ENCODE results near the gene ZNF283.

Gene ZNF283

DNA sequence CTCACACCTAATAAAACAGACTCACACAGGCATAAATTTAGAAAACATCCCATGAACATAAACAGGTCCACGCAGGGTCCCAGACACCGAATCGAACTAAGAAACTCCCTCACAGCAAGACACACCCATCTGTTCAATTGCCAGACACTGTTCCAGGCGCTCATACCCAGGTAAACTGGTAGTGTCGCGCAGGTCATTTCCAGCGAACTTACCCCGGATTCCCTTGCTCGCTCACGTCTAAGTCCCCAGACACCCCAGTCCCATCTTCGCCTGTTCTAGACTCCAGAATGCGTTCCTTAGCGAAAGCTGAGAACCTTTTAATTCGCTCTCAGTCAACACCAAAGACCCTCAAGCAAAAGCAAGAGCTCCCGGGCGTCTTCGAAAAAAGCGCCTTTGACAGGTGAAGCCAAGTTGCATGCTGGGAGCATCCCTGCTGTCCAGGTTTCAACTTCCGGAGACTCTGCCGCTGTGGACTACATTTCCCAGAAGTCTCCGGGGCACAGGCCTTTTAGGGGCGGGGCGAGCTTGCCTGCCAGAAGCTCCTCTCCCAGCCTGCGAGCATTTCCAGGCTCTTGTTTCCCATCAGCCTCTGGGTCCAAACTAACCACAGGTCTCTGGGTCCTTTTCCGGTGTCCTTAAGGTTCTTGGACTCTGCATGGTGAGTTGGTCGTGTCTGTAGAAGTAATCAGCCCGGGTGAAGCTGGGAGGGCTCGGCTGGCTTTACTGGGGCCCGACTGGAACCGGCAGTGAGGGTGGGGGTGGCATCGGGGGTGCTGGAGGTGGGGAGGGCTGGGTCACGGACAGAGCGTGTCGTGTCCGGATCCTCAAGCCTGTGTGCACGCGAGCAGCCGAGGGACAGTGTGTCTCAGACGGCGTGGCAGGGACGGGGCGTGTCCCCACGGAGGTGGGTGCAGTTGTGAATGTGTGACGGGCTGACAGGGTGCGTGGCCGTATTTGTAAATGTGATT, at the start of gene ZNF283:
TSS of gene ZNF283 (plus strand) at position 535 of the 968 bp plus-strand sequence. CDS start 6,184 bp downstream, outside the sequence.
- DNase-seq: peak; percentile 85

DNA sequence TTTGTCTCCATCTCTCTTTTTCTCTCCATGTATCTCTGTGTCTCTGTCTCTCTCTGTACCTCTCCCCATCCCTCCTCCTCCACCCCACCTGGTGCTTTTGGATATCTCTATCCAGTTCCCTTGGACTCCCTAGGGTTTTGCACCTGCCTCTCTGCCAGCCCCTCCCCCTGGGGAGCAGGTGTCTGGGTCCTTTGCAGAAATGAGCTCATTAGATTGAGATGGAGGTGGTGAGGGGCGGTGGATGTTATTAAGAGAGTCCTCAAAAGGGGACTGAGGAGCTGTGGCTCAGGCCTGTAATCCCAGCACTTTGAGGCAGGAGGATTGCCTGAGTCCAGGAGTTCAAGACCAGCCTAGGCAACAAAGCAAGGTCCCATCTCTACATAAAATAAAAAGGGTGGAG, 48.5 kb upstream of the ZNF283 start:
- no peak for DNase-seq

GRCh38 chr19:43779147-43779819, 47.8 kb upstream of the ZNF283 start:
- no peak for DNase-seq

GRCh38 chr19:43779820-43780219, 47.3 kb upstream of the ZNF283 start:
- DNase-seq: no peak

GRCh38 chr19:43780706-43781525, 46.2 kb upstream of the ZNF283 start, which contains the start of gene KCNN4:
Gene KCNN4 (minus strand): TSS chr19:43780973. CDS start chr19:43780861, 112 bp downstream.
- DNase-seq: peak; percentile 59

GRCh38 chr19:43781630-43782310, 45.4 kb upstream of the ZNF283 start:
- DNase-seq: no peak

GRCh38 chr19:43782311-43782660, 44.8 kb upstream of the ZNF283 start:
- DNase-seq: no peak

- no peak for DNase-seq
Measured at GRCh38 chr19:43782689-43783231, 44.4 kb upstream of the ZNF283 start.

DNA sequence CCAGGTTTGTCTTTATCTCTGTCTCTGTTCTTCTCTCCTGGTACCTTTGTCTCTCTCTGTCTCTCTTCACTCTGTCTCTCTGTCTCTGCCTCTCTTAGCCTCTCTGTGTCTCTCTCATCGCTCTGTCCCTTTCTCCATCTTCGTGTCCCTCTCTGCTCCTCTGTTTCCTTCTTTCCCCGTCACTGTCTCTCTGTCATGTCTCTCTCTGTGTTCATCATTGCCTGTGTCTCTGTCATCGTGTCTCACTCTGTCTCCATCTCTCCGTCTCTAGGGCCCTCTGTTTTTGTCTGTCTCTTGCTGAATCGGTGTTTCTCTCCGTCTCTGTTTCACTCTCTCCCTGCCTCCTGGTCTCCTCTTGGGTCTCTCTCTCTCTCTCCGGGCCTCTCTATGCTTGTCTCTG, 43.5 kb upstream of the ZNF283 start:
- DNase-seq: no peak

DNA sequence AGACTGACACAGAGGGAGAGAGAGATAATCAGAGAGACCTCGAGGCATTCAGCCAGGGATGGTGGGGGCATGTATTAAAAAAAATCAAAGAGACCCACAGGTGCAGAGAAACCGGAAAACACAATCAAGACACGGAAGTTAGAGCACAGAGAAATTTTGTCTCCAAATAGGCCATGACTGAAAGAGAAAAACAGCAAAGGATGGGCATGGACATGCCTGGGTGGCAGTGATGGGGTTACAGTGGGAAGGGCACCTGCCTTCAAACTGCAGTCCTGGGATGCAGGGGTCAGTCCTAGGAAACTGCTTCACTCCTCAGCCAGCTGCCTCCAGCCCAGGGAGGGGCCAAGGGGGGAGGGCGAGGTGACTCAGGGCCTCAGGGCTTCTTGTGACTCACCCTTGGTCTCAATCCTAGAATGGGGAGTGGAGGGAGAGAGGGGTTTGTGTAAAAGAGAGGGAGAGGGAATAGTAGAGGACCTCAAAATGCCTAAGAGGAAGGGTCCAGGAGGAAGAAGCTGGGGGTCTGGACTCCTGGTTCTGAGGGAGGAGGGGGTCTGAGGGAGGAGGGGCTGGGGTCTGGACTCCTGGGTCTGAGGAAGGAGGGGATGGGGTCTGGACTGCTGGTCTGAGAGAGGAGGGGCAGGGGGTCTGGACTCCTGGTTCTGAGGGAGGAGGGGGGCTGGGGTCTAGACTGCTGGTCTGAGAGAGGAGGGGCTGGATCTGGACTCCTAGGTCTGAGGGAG, 42.7 kb upstream of the ZNF283 start:
- peak; percentile 68 for DNase-seq

DNA sequence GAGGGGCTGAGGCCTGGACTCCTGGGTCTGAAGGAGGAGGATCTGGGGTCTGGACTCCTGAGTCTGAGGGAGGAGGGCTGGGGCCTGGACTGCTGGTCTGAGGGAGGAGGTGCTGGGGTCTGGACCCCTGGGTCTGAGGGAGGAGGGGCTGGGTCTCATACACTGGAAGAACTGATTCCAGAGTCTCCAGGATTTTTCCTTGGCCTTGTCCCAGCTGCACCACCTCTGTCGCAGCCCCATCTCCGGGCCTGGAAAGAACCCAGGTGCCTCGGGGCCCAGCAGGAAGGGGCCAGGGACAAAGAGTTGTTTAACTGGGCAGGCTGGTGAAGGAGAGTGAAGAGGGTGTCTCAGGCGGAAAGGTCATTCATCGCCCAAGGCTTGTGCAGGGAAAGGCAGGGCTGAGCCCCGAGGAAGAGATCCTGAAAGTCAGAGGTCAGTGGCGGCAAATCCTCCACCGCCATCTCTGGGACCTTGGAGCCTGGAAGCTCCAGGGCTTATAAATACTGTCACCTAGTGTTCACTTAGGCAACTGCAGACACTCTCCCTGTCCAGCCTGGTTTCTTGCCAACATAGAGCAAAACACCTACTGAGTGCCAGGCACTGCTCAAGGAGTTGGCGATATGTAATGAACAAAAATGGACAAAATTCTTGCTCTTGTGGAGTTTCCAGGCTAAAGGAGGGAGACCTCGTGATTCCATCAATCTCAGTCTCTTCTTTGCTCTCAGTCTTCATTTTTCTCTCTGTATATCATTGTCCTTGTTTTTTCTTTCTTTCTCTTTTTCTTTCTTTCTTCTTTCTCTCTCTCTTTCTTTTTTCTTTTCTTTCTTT, 41.9 kb upstream of the ZNF283 start:
- DNase-seq: peak; percentile 50

DNA sequence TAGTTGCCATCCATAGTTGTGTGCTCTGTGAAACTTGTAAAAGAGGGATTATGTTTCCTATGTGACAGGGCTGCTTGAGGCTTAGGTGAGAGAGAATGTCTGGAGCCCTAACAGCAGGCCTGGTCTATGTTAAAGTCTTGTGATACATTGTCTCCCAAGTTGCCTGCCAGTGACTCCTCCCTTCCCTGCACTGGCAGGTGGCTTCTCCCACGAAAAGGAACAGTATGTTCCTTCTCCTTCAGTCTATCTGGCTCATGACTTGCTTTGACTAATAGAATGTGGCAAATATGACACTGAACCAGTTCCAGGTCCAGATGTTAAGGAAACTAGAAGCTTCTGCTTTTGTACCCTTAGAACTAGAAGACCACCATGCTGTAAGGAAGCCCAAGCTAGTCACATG, 40.5 kb upstream of the ZNF283 start:
- no peak for DNase-seq

GRCh38 chr19:43789029-43789428, 38.1 kb upstream of the ZNF283 start:
- no peak for DNase-seq

DNA sequence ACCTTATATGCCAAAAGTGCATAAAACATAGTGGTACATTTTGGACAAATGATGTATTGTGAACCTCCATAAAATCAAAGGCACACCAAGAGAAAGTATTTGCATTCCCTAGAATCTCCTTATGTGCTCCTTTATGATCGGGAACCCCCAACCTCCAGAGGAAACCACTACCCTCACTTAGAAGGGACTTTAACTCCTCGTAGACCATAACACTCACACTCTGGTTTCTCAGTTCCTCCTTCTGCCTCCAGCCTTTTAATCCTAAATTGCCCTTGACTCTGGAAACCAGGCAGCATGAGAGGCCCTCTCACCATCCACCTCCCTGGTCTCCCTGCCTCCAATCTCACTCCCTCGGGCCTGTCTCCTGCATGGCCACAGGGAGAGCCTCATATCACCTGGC, 36.5 kb upstream of the ZNF283 start:
- DNase-seq: no peak

DNA sequence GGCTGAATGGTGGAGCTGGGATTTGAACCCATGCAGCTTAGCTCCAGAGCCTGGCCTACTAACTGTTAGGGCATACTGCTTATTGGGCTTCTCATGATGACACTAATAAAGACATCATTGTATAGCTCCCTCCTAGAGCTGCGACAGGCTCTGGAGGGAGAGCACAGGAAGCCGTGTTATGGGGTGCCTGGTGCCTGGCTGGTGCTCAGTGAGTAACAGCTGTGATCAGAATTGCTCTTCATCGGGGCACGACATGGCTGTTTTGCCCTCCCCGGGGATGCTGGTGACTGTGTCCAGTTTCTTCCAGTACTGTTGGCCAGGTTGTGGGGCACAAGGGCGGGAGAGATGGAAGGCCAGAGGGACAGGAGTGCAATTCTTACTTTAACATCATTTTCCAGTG, 30.0 kb upstream of the ZNF283 start:
- DNase-seq: no peak

DNA sequence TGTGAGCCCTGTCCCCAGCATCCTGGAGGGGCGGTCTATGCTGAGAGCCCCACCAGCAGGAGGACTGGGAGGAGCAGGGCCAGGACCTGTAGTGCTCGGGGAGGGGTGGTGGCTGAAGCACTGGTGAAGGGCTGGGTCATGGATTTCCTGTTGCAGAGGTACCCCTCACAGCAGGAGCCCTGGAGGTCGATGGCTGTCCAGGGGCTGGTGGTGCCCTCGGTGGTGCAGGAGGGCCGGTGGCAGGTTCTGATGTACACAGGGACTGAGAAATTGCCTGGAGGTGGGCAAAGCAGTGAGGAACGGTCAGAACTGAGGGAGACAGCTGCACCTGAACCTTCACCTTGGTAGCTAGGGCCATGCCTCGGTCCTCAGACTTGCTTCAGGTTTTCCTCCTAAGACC, 29.6 kb upstream of the ZNF283 start:
- no peak for DNase-seq

GRCh38 chr19:43798026-43798545, 29.0 kb upstream of the ZNF283 start:
- DNase-seq: no peak

GRCh38 chr19:43798546-43799409, 28.3 kb upstream of the ZNF283 start:
- peak; percentile 69 for DNase-seq

DNA sequence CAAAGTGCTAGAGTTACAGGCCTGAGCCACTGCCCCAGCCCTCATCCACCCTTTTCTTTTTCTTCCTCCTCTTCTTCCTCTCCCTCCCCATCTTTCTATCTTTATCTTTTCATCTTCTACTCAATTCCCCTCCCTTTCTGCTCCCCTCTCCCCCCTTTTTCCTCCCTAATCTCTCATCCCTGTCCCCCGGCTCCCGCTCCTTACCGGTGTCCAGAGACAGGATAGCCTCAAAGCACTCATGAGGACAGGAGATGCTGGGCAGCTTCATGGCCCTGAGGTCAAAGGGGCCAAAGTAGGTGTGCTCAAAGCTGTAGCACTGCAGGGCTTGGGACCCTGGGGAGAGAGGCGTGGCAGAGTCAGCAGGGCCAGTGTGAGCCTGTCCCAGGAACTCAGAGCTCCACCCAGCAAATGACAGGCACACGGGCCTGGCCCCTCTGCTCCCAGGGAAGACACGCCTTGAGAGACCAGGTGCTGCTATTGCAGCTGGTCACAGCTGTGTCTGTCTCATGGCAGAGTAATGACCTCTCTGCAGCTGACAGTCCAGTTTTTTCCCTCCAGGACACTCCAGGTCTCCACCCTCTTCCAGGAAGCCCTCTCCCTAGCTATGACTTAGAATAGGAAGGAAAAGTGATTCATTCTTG, 27.5 kb upstream of the ZNF283 start:
- no peak for DNase-seq
